ENCODE results near the gene CDKAL1. TPM values are rescaled to one million over a fixed set of nuclear protein-coding genes. Genes with fewer than 3 reads are reported as not detected.

The CDKAL1 gene
- total and polyA plus RNA-seq, 9 of the 15 experiments (the other 6 are each of a cell fraction or from before 2014, with no cell fraction given), result 11.2 to 36.3 (median 20.1) TPM

- TF ChIP-seq ZNF280B (CRISPR knock-in tag; IDR thresholded peaks at IDR 0.05) (no peak), RBM34 (IDR thresholded peaks at IDR 0.05; ENCODE audit: borderline replicate concordance, insufficient read depth, low read length) (no peak), CEBPG (CRISPR knock-in tag; IDR thresholded peaks at IDR 0.05) (no peak), CEBPG (tag; conservative IDR thresholded peaks at IDR 0.05 in 1 of 2, IDR thresholded peaks at IDR 0.05 in 1 of 2) (no peak), ZBTB2 (IDR thresholded peaks at IDR 0.05) (no peak), TRIM28 (IDR thresholded peaks at IDR 0.05) (no peak), ZBTB43 (CRISPR knock-in tag; IDR thresholded peaks at IDR 0.05) (no peak), TSC22D4 (tag; IDR thresholded peaks at IDR 0.05) (no peak), NCOA6 (IDR thresholded peaks at IDR 0.05) (no peak), NFYB (IDR thresholded peaks at IDR 0.05; ENCODE audit: extremely low read depth, insufficient read length) (no peak), NR0B1 (IDR thresholded peaks at IDR 0.05; ENCODE audit: partially characterized antibody) (no peak), ARID4B (CRISPR knock-in tag; IDR thresholded peaks at IDR 0.05) (no peak), CAMTA2 (CRISPR knock-in tag; conservative IDR thresholded peaks at IDR 0.05) (no peak), TCF15 (CRISPR knock-in tag; IDR thresholded peaks at IDR 0.05) (no peak), ZNF584 (CRISPR knock-in tag; IDR thresholded peaks at IDR 0.05; ENCODE audit: low read depth) (no peak), NFE2 (IDR thresholded peaks at IDR 0.05; ENCODE audit: low read depth) (no peak), MCM3 (IDR thresholded peaks at IDR 0.05) (no peak)
These were observed 343.0 kb downstream of the CDKAL1 start (continued) for GRCh38 chr6:20877008-20877937.

Data from K562 (cell line).